Heart left ventricle (tissue), 16 donors: Measurements from ENCODE around the gene PTPRK. TPM values are rescaled to one million over a fixed set of nuclear protein-coding genes. Genes with fewer than 3 reads are reported as not detected.

Source experiments
- ATAC-seq, 4 donors: fragments of 200-7000 bp; cut with Tn5 transposase; one replicate each; pipeline ENCODE4 v1.9.1; 2020 to 2022; ENCODE audit warnings: moderate library complexity in 4 of 4, mild to moderate bottlenecking in 3 of 4, moderate number of reproducible peaks in 1 of 4
- DNase-seq, 5 donors: peaks; one replicate each; pipeline ENCODE4 v3.0.0-alpha.2; 2020
- H3K27ac ChIP-seq, 12 donors: fragments of 200-600 bp; sonication (generic) in 4 of 12; one replicate each; pipeline versions ENCODE4 v1.5.0 to v1.8.0; 2016 to 2022; ENCODE audit warnings: mild to moderate bottlenecking in 2 of 12
- H3K27me3 ChIP-seq, 9 donors: fragments of 200-600 bp; sonication (generic) in 2 of 9; one replicate each; pipeline versions ENCODE4 v1.5.1 to v1.8.0; 2016 to 2022; ENCODE audit warnings: mild to moderate bottlenecking in 3 of 9
- H3K36me3 ChIP-seq, 9 donors: fragments of 200-600 bp; sonication (generic) in 2 of 9; one replicate each; pipeline versions ENCODE4 v1.5.0 to v1.8.0; 2018 to 2022; ENCODE audit warnings: mild to moderate bottlenecking in 2 of 9
- H3K4me1 ChIP-seq, 12 donors: fragments of 200-600 bp; sonication (generic) in 4 of 12; one replicate each; pipeline versions ENCODE4 v1.5.0 to v1.8.0; 2016 to 2022; ENCODE audit warnings: mild to moderate bottlenecking in 3 of 12
- H3K4me3 ChIP-seq, 12 donors: fragments of 200-600 bp; sonication (generic) in 4 of 12; one replicate each; pipeline versions ENCODE4 v1.5.0 to v1.8.0; 2017 to 2022; ENCODE audit warnings: mild to moderate bottlenecking in 9 of 12, moderate library complexity in 4 of 12
- H3K9me3 ChIP-seq, 12 donors: fragments of 200-600 bp; sonication (generic) in 4 of 12; one replicate each; pipeline versions ENCODE4 v1.5.0 to v1.8.0; 2016 to 2022; ENCODE audit warnings: mild to moderate bottlenecking in 1 of 12
- CTCF ChIP-seq, 12 donors: fragments of 200-600 bp; sonication (generic) in 4 of 12; IDR thresholded peaks; one replicate each; pipeline versions ENCODE4 v1.5.0 to v1.8.0; 2018 to 2022; ENCODE audit warnings: antibody characterized with exemption in 12 of 12, mild to moderate bottlenecking in 5 of 12
- POLR2A ChIP-seq, 2 donors: fragments of 450-650 bp; IDR thresholded peaks; one replicate each; pipeline ENCODE4 v1.6.1; 2017; ENCODE audit warnings: antibody characterized with exemption in 2 of 2, mild to moderate bottlenecking in 2 of 2, moderate library complexity in 2 of 2
- WGBS, 4 donors: extraction: QIAGEN DNeasy Blood & Tissue Kit in 2 of 4; methylation state at CpG; one replicate each; pipeline versions ENCODE4 v1.1.5 to v1.1.7; 2013 to 2018; 5-methylcytosine and 5-hydroxymethylcytosine counted together
- intact Hi-C, 10 donors: fragments of 100-400 bp; cut with DNase I; formaldehyde crosslinking; loops; one replicate each; pipeline versions ENCODE4 v1.11.1 to v1.14.2; 2022
- polyA plus RNA-seq, 2 donors: library from polyadenylated mRNA; stranded (reverse); fragments of 200-250 nt; gene quantifications; one replicate each; pipeline ENCODE4 v1.2.3, GENCODE V29; 2013
- total RNA-seq, 9 donors: library from RNA; depleted of rRNA in 2 of 9; stranded (reverse); fragments of >200 nt in 2 of 9; fragmentation: NEBNext Ultra II Directional in 3 of 9; extraction: Animal tissue kit (Norgen Biotek cat#: 25700) in 3 of 9; gene quantifications; one replicate each; pipeline versions ENCODE4 v1.1.0 to v1.2.4, GENCODE V29; 2016 to 2023
- donor health status: ischemic (EF 13 %, LVEDD 7.1; RV severe dilation, severe dysfunction).
- donor health status: healthy with polysubstance abuse.
- donor health status: DM: no; HTN: yes; CAD: no.
- donor health status: DM: no; HTN: no; CAD: no.
- donor health status: ischemic (EF 25% LVEDD 6.9; RV normal size, moderate dysfunction).
- donor health status: ischemic (EF 25% LVEDD 5.7; RV mildly dilated, moderate dysfunction).
- donor health status: healthy.
- donor health status: DM: yes; HTN: yes; CAD: no.
- donor health status: ischemic (EF 35%, LVEDD 5.7; RV mildly dilated, moderate dysfunction).
- donor health status: nonischemic (EF 11% LVEDD 7.7; RV severe dilation, severe dysfunction).
- donor health status: DM: yes; HTN: yes; CAD: no.
- donor health status: PGD.
- donor health status: ischemic (EF 29% LVEDD 5.4; RV normal size, mild dysfunction).
- donor health status: nonischemic (EF 23%, LVEDD 6.1; RV moderate dilation, normal function).

Gene PTPRK
- total and polyA plus RNA-seq, 11 donors = 5.4 to 50.8 (median 38.5) TPM

GRCh38 chr6:127920804-127921203, 599.6 kb downstream of the PTPRK start:
- intact Hi-C loops = no loop called here
- H3K9me3 ChIP-seq = peaks cover 0 to 10% (median 0%) of the 10 kb centered on the region in 12 donors

More at GRCh38 chr6:127920804-127921203, 599.6 kb downstream of the PTPRK start:
- no peaks in the 10 kb centered on the region for H3K36me3 ChIP-seq
- no peak overlapping the region for H3K27ac ChIP-seq
- no peak overlapping the region for H3K4me3 ChIP-seq
- H3K27me3 ChIP-seq = no peaks in the 10 kb centered on the region
- TF ChIP-seq POLR2A (IDR thresholded peaks at IDR 0.05) (no peak), CTCF (IDR thresholded peaks at IDR 0.05) (no peak)
- DNase-seq (no peak), ATAC-seq (no peak)
- no peaks in the 10 kb centered on the region for H3K4me1 ChIP-seq
- 77 to 85% (median 81%) methylated on average over 3 of the region's 3 CpGs for WGBS, 4 donors
